A549 (cell line): ENCODE data around the gene IL17REL. TPM values are rescaled to one million over a fixed set of nuclear protein-coding genes. Genes with fewer than 3 reads are reported as not detected.

Experiments
- ATAC-seq, 2 experiments: fragments of 200-7000 bp in 1 of 2; fragments of >200 bp in 1 of 2; cut with Nextera tagmentation in 1 of 2; cut with Tn5 transposase in 1 of 2; 3 replicates each; pipeline versions ENCODE4 v1.8.0 to v1.9.1; 2018 to 2020; ENCODE audit warnings: mild to moderate bottlenecking in 1 of 2, moderate library complexity in 1 of 2
- CTCF ChIA-PET: fragments of 300-600 bp; sonication (Branson Sonifier 250); formaldehyde crosslinking; extraction: SDS; loops from one replicate; lab custom pipeline; 2021; ENCODE audit warnings: antibody characterized with exemption, inconsistent platforms; lab: Yijun Ruan, JAX
- POLR2A ChIA-PET: fragments of 350-600 bp; formaldehyde crosslinking; extraction: SDS; loops from one replicate; lab custom pipeline; 2021; ENCODE audit warnings: antibody characterized with exemption, inconsistent platforms; lab: Yijun Ruan, JAX
- DNase-seq, 2 experiments: peaks; one replicate each; pipeline versions ENCODE4 v3.0.0 to v3.0.0-alpha.2; 2011 to 2016; ENCODE audit warnings: low read depth in 1 of 2, low spot score in 1 of 2
- FAIRE-seq: peaks from 2 replicates; lab custom pipeline; 2011; peaks lifted over from hg19 to GRCh38; lab: Jason Lieb, UNC
- H3K27ac ChIP-seq, 2 experiments: fragments of >200 bp; sonication (Bioruptor Twin); formaldehyde crosslinking; 3 replicates each; pipeline ENCODE4 v1.5.1; 2016 to 2017
- H3K4me1 ChIP-seq: fragments of >200 bp; sonication (Bioruptor Twin); formaldehyde crosslinking; 3 replicates; pipeline ENCODE4 v1.6.1; 2016
- H3K4me2 ChIP-seq: fragments of >200 bp; sonication (Bioruptor Twin); formaldehyde crosslinking; 3 replicates; pipeline ENCODE4 v1.6.1; 2016
- H3K4me3 ChIP-seq: fragments of >200 bp; sonication (Bioruptor Twin); formaldehyde crosslinking; 3 replicates; pipeline ENCODE4 v1.5.1; 2016
- H3K9me3 ChIP-seq: fragments of >200 bp; sonication (Bioruptor Twin); formaldehyde crosslinking; 3 replicates; pipeline ENCODE4 v1.6.1; 2016
- CEBPB ChIP-seq, 2 experiments: fragments of >200 bp in 1 of 2; sonication (Bioruptor Twin) in 1 of 2; formaldehyde crosslinking in 1 of 2; IDR thresholded peaks; 2 replicates each; pipeline ENCODE4 v1.6.1; 2012 to 2016
- CHD4 ChIP-seq: fragments of 200-600 bp; sonication (generic); IDR thresholded peaks from 2 replicates; pipeline ENCODE4 v1.6.1; 2016; ENCODE audit warnings: antibody characterized with exemption, mild to moderate bottlenecking, borderline replicate concordance
- FOSB ChIP-seq: fragments of 250-450 bp; sonication (Bioruptor Pico); IDR thresholded peaks from 2 replicates; pipeline ENCODE4 v1.5.0; 2020; ENCODE audit warnings: mild to moderate bottlenecking, moderate library complexity
- FOXS1 ChIP-seq: fragments of 250-450 bp; sonication (Bioruptor Pico); IDR thresholded peaks from 2 replicates; pipeline ENCODE4 v1.5.0; 2020; ENCODE audit warnings: mild to moderate bottlenecking, moderate library complexity
- JUN ChIP-seq, 2 experiments: fragments of >200 bp; sonication (Bioruptor Twin); formaldehyde crosslinking; IDR thresholded peaks; 2 replicates in 1 of 2; 3 replicates in 1 of 2; pipeline ENCODE4 v1.6.1; 2016 to 2017
- KDM1A ChIP-seq: fragments of 200-600 bp; sonication (generic); IDR thresholded peaks from 2 replicates; pipeline ENCODE4 v1.6.1; 2016; ENCODE audit warnings: low read depth, mild to moderate bottlenecking
- NFE2L2 ChIP-seq: fragments of 150-350 bp; conservative IDR thresholded peaks from 2 replicates; pipeline ENCODE4 v1.6.1; 2014; ENCODE audit warnings: low read length
- NPAS2 ChIP-seq: fragments of 250-450 bp; sonication (Bioruptor Pico); IDR thresholded peaks from 2 replicates; pipeline ENCODE4 v1.8.0; 2022; ENCODE audit warnings: mild to moderate bottlenecking, moderate library complexity, borderline replicate concordance
- PHF8 ChIP-seq: fragments of 200-600 bp; sonication (generic); IDR thresholded peaks from 2 replicates; pipeline ENCODE4 v1.6.1; 2016; ENCODE audit warnings: low read depth, mild to moderate bottlenecking, antibody characterized with exemption, moderate library complexity, borderline replicate concordance
- POLR2AphosphoS2 ChIP-seq: conservative IDR thresholded peaks from 2 replicates; pipeline ENCODE4 v1.6.1; 2012; ENCODE audit warnings: low read length, improper control_type of control experiment, inconsistent platforms
- RARB ChIP-seq: fragments of 250-450 bp; sonication (Bioruptor Pico); IDR thresholded peaks from 2 replicates; pipeline ENCODE4 v1.8.0; 2021; ENCODE audit warnings: mild to moderate bottlenecking, moderate library complexity
- RFX5 ChIP-seq: fragments of 450-650 bp; IDR thresholded peaks from 2 replicates; pipeline ENCODE4 v1.7.1; 2014; ENCODE audit warnings: antibody characterized with exemption, mild to moderate bottlenecking, moderate library complexity
- TFCP2L1 ChIP-seq: fragments of 250-450 bp; sonication (Bioruptor Pico); IDR thresholded peaks from 2 replicates; pipeline ENCODE4 v1.5.0; 2021; ENCODE audit warnings: mild to moderate bottlenecking
- ZFP36 ChIP-seq: fragments of 450-650 bp; IDR thresholded peaks from 2 replicates; pipeline ENCODE4 v1.6.1; 2014; ENCODE audit warnings: borderline replicate concordance; ENCODE audit not compliant: partially characterized antibody
- ZNF302 ChIP-seq: fragments of 250-450 bp; sonication (Bioruptor Pico); IDR thresholded peaks from 2 replicates; pipeline ENCODE4 v1.9.0; 2021; ENCODE audit warnings: inconsistent platforms, mild to moderate bottlenecking, moderate library complexity
- WGBS: methylation state at CpG from one replicate; pipeline ENCODE4 v1.1.6; 2017; ENCODE audit errors: missing lambda C conversion rate; 5-methylcytosine and 5-hydroxymethylcytosine counted together
- polyA plus RNA-seq, 4 experiments: library from polyadenylated mRNA; depleted of rRNA in 3 of 4; stranded (reverse); fragments of >200 nt; fragmentation: RNase III in 1 of 4; extraction: RNeasy Plus Mini Kit Qiagen cat#74134 plus additional on column Dnase treatment in 1 of 4; gene quantifications; 2 replicates in 3 of 4; 3 replicates in 1 of 4; pipeline ENCODE4 v1.2.3, GENCODE V29; 2011 to 2017
- TF ChIP-seq, protein P1 (sequence below): fragments of 150-350 bp; IDR thresholded peaks from 2 replicates; pipeline ENCODE4 v1.6.1; 2014; ENCODE audit warnings: low read depth, mild to moderate bottlenecking, low read length
- TF ChIP-seq, protein P2 (sequence below): fragments of 450-650 bp; IDR thresholded peaks from 2 replicates; pipeline ENCODE4 v1.6.1; 2014; ENCODE audit warnings: antibody characterized with exemption
- TF ChIP-seq, protein P3 (sequence below): fragments of 250-450 bp; sonication (Bioruptor Pico); IDR thresholded peaks from 2 replicates; pipeline ENCODE4 v1.5.0; 2020; ENCODE audit warnings: low read depth, mild to moderate bottlenecking, moderate library complexity
- TF ChIP-seq, protein P4 (sequence below): fragments of 250-450 bp; sonication (Bioruptor Pico); IDR thresholded peaks from 2 replicates; pipeline ENCODE4 v1.5.0; 2021; ENCODE audit warnings: mild to moderate bottlenecking, moderate library complexity, borderline replicate concordance

The IL17REL gene
- polyA plus RNA-seq, 2 of the 4 experiments (the other 2 are of a cell fraction), result 0.06 TPM; not detected in 1

- TF ChIP-seq, protein P1, sequence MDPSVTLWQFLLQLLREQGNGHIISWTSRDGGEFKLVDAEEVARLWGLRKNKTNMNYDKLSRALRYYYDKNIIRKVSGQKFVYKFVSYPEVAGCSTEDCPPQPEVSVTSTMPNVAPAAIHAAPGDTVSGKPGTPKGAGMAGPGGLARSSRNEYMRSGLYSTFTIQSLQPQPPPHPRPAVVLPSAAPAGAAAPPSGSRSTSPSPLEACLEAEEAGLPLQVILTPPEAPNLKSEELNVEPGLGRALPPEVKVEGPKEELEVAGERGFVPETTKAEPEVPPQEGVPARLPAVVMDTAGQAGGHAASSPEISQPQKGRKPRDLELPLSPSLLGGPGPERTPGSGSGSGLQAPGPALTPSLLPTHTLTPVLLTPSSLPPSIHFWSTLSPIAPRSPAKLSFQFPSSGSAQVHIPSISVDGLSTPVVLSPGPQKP, result no peak
- TF ChIP-seq NFE2L2 (no peak), RFX5 (no peak)
These were observed 52.2 kb downstream of the IL17REL start, which contains the start of gene PIM3 (continued) for GRCh38 chr22:49960159-49961004.

DNA sequence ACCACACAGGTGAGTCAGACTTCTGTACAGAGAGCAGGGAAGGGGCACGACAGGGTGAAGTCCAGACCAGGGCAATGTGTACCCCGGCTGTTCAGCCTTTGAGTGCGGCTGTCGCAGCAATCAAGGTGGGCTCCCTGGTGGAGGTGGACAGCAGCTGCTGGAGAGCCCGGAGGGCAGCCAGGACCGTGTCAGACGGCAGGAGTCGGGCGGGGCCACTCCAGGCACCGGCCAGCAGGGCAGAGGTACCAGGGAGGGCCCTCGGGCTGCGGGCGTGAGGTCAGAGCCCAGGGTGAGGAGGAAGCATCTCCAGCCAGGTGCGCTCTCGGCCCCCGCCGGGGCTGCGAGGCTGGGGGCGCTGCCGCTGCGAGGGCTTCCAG, 52.8 kb downstream of the IL17REL start:
- ChIA-PET CTCF (interaction anchor here (2.8 kb wide), 1 partner anchor 71 kb away, joined by 8 read pairs; no protein-coding TSS in a partner anchor), POLR2A (interaction anchor here (1.1 kb wide), 1 partner anchor 26 kb away, joined by 3 read pairs; no protein-coding TSS in a partner anchor)
- H3K4me1 ChIP-seq, result peaks cover 34% of the 10 kb centered on the region
- H3K4me2 ChIP-seq, result peak overlapping the region; percentile 90
- no peaks in the 10 kb centered on the region for H3K9me3 ChIP-seq
- 5% methylated on average over 4 of the region's 21 CpGs for WGBS
- peak in 1 of 2 experiments; percentile 39 for DNase-seq
- TF ChIP-seq ZFP36 (peak; percentile 99), JUN (IDR thresholded peaks at IDR 0.05) (no peak), PHF8 (no peak), CEBPB (IDR thresholded peaks at IDR 0.05) (no peak), ZNF302 (CRISPR knock-in tag) (no peak), KDM1A (peak; percentile 57; the same call in 1 of the 2 replicates), POLR2AphosphoS2 (no peak), FOXS1 (CRISPR knock-in tag) (no peak), TFCP2L1 (CRISPR knock-in tag) (0 out of 2 replicates have a peak, but pooled peaks have one; percentile 10), RARB (CRISPR knock-in tag) (no peak), NPAS2 (CRISPR knock-in tag) (no peak), FOSB (CRISPR knock-in tag) (no peak), CHD4 (no peak)
- TF ChIP-seq, protein P2, sequence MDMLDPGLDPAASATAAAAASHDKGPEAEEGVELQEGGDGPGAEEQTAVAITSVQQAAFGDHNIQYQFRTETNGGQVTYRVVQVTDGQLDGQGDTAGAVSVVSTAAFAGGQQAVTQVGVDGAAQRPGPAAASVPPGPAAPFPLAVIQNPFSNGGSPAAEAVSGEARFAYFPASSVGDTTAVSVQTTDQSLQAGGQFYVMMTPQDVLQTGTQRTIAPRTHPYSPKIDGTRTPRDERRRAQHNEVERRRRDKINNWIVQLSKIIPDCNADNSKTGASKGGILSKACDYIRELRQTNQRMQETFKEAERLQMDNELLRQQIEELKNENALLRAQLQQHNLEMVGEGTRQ, result no peak
- TF ChIP-seq, protein P3, sequence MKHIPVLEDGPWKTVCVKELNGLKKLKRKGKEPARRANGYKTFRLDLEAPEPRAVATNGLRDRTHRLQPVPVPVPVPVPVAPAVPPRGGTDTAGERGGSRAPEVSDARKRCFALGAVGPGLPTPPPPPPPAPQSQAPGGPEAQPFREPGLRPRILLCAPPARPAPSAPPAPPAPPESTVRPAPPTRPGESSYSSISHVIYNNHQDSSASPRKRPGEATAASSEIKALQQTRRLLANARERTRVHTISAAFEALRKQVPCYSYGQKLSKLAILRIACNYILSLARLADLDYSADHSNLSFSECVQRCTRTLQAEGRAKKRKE (CRISPR knock-in tag), result no peak
- TF ChIP-seq, protein P4, sequence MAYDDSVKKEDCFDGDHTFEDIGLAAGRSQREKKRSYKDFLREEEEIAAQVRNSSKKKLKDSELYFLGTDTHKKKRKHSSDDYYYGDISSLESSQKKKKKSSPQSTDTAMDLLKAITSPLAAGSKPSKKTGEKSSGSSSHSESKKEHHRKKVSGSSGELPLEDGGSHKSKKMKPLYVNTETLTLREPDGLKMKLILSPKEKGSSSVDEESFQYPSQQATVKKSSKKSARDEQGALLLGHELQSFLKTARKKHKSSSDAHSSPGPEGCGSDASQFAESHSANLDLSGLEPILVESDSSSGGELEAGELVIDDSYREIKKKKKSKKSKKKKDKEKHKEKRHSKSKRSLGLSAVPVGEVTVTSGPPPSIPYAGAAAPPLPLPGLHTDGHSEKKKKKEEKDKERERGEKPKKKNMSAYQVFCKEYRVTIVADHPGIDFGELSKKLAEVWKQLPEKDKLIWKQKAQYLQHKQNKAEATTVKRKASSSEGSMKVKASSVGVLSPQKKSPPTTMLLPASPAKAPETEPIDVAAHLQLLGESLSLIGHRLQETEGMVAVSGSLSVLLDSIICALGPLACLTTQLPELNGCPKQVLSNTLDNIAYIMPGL (CRISPR knock-in tag), result no peak
- ATAC-seq, result peak; percentile 28 to 48
- FAIRE-seq, result no peak
- peak overlapping the region; percentile 96 for H3K27ac ChIP-seq
- peak overlapping the region; percentile 79 for H3K4me3 ChIP-seq
